ENCODE measurements around the gene PKP1. TPM values are rescaled to one million over a fixed set of nuclear protein-coding genes. Genes with fewer than 3 reads are reported as not detected.

Gene PKP1
- total and polyA plus RNA-seq, 2 experiments from 2014 or later = 0.19 to 0.83 TPM

DNA sequence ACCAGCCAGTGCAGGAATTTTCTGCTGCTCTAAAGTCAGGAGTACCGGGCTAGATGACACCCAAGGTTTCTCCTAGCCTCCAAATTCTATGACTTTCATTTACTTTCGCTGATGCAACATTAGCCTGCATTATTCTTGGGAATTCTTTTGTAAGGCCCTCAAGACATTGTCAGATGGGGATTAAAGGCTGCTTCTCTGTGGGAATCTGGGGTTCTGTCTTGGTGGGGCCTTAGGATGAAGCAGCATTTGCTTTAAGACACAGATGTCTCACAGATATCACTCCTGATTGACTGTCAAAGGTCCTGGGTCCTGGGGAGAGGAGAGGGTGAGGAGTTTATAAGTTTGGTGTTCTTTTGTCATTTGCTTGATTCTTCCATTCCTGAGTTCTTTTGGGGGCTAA is 11.6 kb downstream of the PKP1 start (continued):
- no peak for TF ChIP-seq EZH2 (IDR thresholded peaks at IDR 0.05; ENCODE audit: low read depth, unreplicated experiment)

DNA sequence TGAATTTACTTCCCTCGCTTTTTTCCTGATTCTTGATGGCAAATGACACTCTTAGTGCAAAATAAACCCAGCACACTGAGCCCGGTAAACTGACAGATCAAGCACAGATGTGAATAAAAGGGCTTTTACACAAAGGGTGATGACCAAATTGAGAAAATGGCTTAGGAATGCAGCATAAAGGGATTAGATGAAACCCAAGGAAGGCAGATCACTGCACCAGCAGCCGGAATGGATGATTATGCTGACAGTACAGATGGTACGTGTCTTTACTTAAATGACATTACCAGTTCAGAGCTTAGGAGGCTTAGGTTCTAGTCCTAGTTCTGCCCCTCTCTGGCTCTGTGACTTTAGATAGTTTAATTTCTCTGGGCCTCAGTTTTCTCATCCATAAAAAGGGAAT is 12.0 kb downstream of the PKP1 start:
- peaks cover 10% of the 10 kb centered on the region for H3K27me3 Mint-ChIP-seq (ENCODE audit: insufficient read depth, low read depth, poor library complexity)
- H3K36me3 Mint-ChIP-seq (ENCODE audit: low read depth) = no peaks in the 10 kb centered on the region
- H4K20me1 ChIP-seq (replicated peaks; ENCODE audit: insufficient read depth) = no peaks in the 10 kb centered on the region
- H3K36me3 ChIP-seq (ENCODE audit: insufficient read depth) = no peaks in the 10 kb centered on the region
- ATAC-seq = no peak
- H3K4me2 ChIP-seq = no peak overlapping the region
- peaks cover 7% of the 10 kb centered on the region for H3K4me1 Mint-ChIP-seq
- DNase-seq (ENCODE audit: low spot score) = no peak
- peaks cover 6% of the 10 kb centered on the region; the same call in 1 of the 2 replicates for H3K9me2 ChIP-seq (ENCODE audit: insufficient read depth)
- H3K79me2 ChIP-seq (replicated peaks; ENCODE audit: insufficient read depth) = no peaks in the 10 kb centered on the region
- H3K4me3 ChIP-seq = no peak overlapping the region
- no peaks in the 10 kb centered on the region for H3F3A ChIP-seq (replicated peaks; ENCODE audit: low read depth)
- H3K4me3 Mint-ChIP-seq = no peak overlapping the region
- TF ChIP-seq EZH2 (IDR thresholded peaks at IDR 0.05; ENCODE audit: low read depth, unreplicated experiment) (no peak), EZH2phosphoT487 (IDR thresholded peaks at IDR 0.05; ENCODE audit: unreplicated experiment) (no peak), ZNF114 (CRISPR knock-in tag; IDR thresholded peaks at IDR 0.05) (no peak)
- TF ChIP-seq, protein P1, sequence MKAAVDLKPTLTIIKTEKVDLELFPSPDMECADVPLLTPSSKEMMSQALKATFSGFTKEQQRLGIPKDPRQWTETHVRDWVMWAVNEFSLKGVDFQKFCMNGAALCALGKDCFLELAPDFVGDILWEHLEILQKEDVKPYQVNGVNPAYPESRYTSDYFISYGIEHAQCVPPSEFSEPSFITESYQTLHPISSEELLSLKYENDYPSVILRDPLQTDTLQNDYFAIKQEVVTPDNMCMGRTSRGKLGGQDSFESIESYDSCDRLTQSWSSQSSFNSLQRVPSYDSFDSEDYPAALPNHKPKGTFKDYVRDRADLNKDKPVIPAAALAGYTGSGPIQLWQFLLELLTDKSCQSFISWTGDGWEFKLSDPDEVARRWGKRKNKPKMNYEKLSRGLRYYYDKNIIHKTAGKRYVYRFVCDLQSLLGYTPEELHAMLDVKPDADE (IDR thresholded peaks at IDR 0.05) = no peak
- TF ChIP-seq, protein P2, sequence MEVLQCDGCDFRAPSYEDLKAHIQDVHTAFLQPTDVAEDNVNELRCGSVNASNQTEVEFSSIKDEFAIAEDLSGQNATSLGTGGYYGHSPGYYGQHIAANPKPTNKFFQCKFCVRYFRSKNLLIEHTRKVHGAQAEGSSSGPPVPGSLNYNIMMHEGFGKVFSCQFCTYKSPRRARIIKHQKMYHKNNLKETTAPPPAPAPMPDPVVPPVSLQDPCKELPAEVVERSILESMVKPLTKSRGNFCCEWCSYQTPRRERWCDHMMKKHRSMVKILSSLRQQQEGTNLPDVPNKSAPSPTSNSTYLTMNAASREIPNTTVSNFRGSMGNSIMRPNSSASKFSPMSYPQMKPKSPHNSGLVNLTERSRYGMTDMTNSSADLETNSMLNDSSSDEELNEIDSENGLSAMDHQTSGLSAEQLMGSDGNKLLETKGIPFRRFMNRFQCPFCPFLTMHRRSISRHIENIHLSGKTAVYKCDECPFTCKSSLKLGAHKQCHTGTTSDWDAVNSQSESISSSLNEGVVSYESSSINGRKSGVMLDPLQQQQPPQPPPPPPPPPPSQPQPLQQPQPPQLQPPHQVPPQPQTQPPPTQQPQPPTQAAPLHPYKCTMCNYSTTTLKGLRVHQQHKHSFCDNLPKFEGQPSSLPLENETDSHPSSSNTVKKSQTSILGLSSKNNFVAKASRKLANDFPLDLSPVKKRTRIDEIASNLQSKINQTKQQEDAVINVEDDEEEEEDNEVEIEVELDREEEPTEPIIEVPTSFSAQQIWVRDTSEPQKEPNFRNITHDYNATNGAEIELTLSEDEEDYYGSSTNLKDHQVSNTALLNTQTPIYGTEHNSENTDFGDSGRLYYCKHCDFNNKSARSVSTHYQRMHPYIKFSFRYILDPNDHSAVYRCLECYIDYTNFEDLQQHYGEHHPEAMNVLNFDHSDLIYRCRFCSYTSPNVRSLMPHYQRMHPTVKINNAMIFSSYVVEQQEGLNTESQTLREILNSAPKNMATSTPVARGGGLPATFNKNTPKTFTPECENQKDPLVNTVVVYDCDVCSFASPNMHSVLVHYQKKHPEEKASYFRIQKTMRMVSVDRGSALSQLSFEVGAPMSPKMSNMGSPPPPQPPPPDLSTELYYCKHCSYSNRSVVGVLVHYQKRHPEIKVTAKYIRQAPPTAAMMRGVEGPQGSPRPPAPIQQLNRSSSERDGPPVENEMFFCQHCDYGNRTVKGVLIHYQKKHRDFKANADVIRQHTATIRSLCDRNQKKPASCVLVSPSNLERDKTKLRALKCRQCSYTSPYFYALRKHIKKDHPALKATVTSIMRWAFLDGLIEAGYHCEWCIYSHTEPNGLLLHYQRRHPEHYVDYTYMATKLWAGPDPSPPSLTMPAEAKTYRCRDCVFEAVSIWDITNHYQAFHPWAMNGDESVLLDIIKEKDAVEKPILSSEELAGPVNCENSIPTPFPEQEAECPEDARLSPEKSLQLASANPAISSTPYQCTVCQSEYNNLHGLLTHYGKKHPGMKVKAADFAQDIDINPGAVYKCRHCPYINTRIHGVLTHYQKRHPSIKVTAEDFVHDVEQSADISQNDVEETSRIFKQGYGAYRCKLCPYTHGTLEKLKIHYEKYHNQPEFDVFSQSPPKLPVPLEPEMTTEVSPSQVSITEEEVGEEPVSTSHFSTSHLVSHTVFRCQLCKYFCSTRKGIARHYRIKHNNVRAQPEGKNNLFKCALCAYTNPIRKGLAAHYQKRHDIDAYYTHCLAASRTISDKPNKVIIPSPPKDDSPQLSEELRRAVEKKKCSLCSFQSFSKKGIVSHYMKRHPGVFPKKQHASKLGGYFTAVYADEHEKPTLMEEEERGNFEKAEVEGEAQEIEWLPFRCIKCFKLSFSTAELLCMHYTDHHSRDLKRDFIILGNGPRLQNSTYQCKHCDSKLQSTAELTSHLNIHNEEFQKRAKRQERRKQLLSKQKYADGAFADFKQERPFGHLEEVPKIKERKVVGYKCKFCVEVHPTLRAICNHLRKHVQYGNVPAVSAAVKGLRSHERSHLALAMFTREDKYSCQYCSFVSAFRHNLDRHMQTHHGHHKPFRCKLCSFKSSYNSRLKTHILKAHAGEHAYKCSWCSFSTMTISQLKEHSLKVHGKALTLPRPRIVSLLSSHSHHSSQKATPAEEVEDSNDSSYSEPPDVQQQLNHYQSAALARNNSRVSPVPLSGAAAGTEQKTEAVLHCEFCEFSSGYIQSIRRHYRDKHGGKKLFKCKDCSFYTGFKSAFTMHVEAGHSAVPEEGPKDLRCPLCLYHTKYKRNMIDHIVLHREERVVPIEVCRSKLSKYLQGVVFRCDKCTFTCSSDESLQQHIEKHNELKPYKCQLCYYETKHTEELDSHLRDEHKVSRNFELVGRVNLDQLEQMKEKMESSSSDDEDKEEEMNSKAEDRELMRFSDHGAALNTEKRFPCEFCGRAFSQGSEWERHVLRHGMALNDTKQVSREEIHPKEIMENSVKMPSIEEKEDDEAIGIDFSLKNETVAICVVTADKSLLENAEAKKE (CRISPR knock-in tag; IDR thresholded peaks at IDR 0.05) = no peak
- no peak overlapping the region for H3K27ac Mint-ChIP-seq
- H3K4me1 ChIP-seq (ENCODE audit: insufficient read depth) = no peaks in the 10 kb centered on the region
- H2AFZ ChIP-seq = no peak overlapping the region
- no peak overlapping the region for H3K27ac ChIP-seq (ENCODE audit: low read depth)
- H3K27me3 ChIP-seq (ENCODE audit: insufficient read depth) = no peaks in the 10 kb centered on the region
- H3K9me3 Mint-ChIP-seq = no peaks in the 10 kb centered on the region
